HepG2 (cell line): ENCODE data around the gene IQCH. TPM values are rescaled to one million over a fixed set of nuclear protein-coding genes. Genes with fewer than 3 reads are reported as not detected.

Experiments used
- ATAC-seq: fragments of 200-7000 bp; cut with Tn5 transposase; 3 replicates; pipeline ENCODE4 v1.9.1; 2020; ENCODE audit warnings: mild to moderate bottlenecking, moderate library complexity
- BruUV-seq: library from RNA; stranded (reverse); fragments of 400-500 nt; replicated peaks from 2 replicates; lab custom pipeline; 2021; lab: Mats Ljungman, UMichigan
- CTCF ChIA-PET: fragments of 300-600 bp; formaldehyde crosslinking; extraction: SDS; loops from one replicate; lab custom pipeline; 2021; ENCODE audit warnings: low total read pairs, inconsistent platforms, low intra/inter-chr PET ratio; lab: Yijun Ruan, JAX
- POLR2A ChIA-PET: fragments of 350-600 bp; sonication (Branson Sonifier 250); formaldehyde crosslinking; loops from one replicate; lab custom pipeline; 2020; ENCODE audit warnings: antibody characterized with exemption, inconsistent platforms; lab: Yijun Ruan, JAX
- DNase-seq: peaks from one replicate; pipeline ENCODE4 v3.0.0-alpha.2; 2015; ENCODE audit warnings: low spot score
- FAIRE-seq: peaks from 3 replicates; lab custom pipeline; 2011; peaks lifted over from hg19 to GRCh38; lab: Jason Lieb, UNC
- H2AFZ ChIP-seq: one replicate; pipeline ENCODE4 v1.6.1; 2011; ENCODE audit warnings: low read length, inconsistent platforms
- H3K27ac ChIP-seq: fragments of 300-600 bp; 3 replicates; pipeline ENCODE4 v1.8.0; 2011; ENCODE audit warnings: mixed run types, mild to moderate bottlenecking, mixed read lengths, low read length, inconsistent platforms; ENCODE audit not compliant: insufficient read depth; ENCODE audit errors: extremely low read length
- H3K27me3 ChIP-seq, 2 experiments: fragments of 200-600 bp in 1 of 2; 2 replicates in 1 of 2; 3 replicates in 1 of 2; pipeline versions ENCODE4 v1.6.0 to v1.8.0; 2011; ENCODE audit warnings: low read length in 2 of 2, mild to moderate bottlenecking in 2 of 2, moderate library complexity in 2 of 2, inconsistent platforms in 1 of 2; ENCODE audit not compliant: insufficient read depth in 2 of 2, control insufficient read depth in 1 of 2
- H3K36me3 ChIP-seq, 2 experiments: fragments of 200-600 bp in 1 of 2; replicated peaks in 1 of 2; 2 replicates in 1 of 2; 3 replicates in 1 of 2; pipeline versions ENCODE4 v1.5.1 to v1.8.0; 2011; ENCODE audit warnings: low read length in 2 of 2, inconsistent platforms in 1 of 2; ENCODE audit not compliant: insufficient read depth in 2 of 2, control insufficient read depth in 1 of 2
- H3K4me1 ChIP-seq: 2 replicates; pipeline ENCODE4 v1.5.1; 2012; ENCODE audit warnings: low read length, inconsistent platforms; ENCODE audit not compliant: insufficient read depth
- H3K4me2 ChIP-seq: 2 replicates; pipeline ENCODE4 v1.6.0; 2011; ENCODE audit warnings: low read depth, low read length, inconsistent platforms
- H3K4me3 ChIP-seq, 3 experiments: fragments of 200-600 bp in 1 of 3; sonication (generic), shearing (Covaris generic) in 1 of 3; replicated peaks in 1 of 3; 2 replicates each; pipeline ENCODE4 v1.5.1; 2011 to 2016; ENCODE audit warnings: low read length in 3 of 3, inconsistent platforms in 2 of 3, low read depth in 2 of 3, mild to moderate bottlenecking in 2 of 3, control low read depth in 1 of 3, mixed read lengths in 1 of 3; ENCODE audit not compliant: insufficient read depth in 1 of 3
- H3K79me2 ChIP-seq: one replicate; pipeline ENCODE4 v1.6.1; 2011; ENCODE audit warnings: low read length, inconsistent platforms; ENCODE audit not compliant: insufficient read depth
- H3K9ac ChIP-seq: 2 replicates; pipeline ENCODE4 v1.6.0; 2011; ENCODE audit warnings: mild to moderate bottlenecking, low read depth, low read length, inconsistent platforms; ENCODE audit not compliant: insufficient read depth
- H3K9me3 ChIP-seq: 2 replicates; pipeline ENCODE4 v1.5.1; 2012; ENCODE audit warnings: mild to moderate bottlenecking, low read length
- H4K20me1 ChIP-seq: 2 replicates; pipeline ENCODE4 v1.6.0; 2011; ENCODE audit warnings: inconsistent platforms, mild to moderate bottlenecking, low read length, moderate library complexity; ENCODE audit not compliant: insufficient read depth
- AGO2 ChIP-seq: fragments of 200-400 bp; formaldehyde crosslinking; optimal IDR thresholded peaks from 2 replicates; pipeline ENCODE3; 2017; ENCODE audit warnings: mild to moderate bottlenecking, low read depth, low read length, moderate library complexity
- DNMT1 ChIP-seq: sonication (generic); formaldehyde crosslinking; IDR thresholded peaks from 2 replicates; pipeline ENCODE4 v1.5.1; 2020; ENCODE audit warnings: mild to moderate bottlenecking, missing genetic modification reagents
- KMT2B ChIP-seq: IDR thresholded peaks from 2 replicates; pipeline ENCODE4 v1.6.1; 2016; ENCODE audit warnings: missing genetic modification reagents, missing compliant biosample characterization
- PRPF4 ChIP-seq: fragments of 200-400 bp; formaldehyde crosslinking; IDR thresholded peaks from 2 replicates; pipeline ENCODE4 v1.6.1; 2016; ENCODE audit warnings: low read length, low read depth; ENCODE audit not compliant: poor library complexity, severe bottlenecking
- RELA ChIP-seq: sonication (generic); formaldehyde crosslinking; IDR thresholded peaks from 2 replicates; pipeline ENCODE4 v1.4.0; 2020; ENCODE audit warnings: missing genetic modification reagents
- XBP1 ChIP-seq: sonication (generic); formaldehyde crosslinking; IDR thresholded peaks from 2 replicates; pipeline ENCODE4 v1.5.0; 2020; ENCODE audit warnings: missing genetic modification reagents
- ZNF17 ChIP-seq: sonication (generic); formaldehyde crosslinking; IDR thresholded peaks from 2 replicates; pipeline ENCODE4 v1.5.0; 2020; ENCODE audit warnings: mild to moderate bottlenecking, missing genetic modification reagents
- ZNF879 ChIP-seq: sonication (generic); formaldehyde crosslinking; IDR thresholded peaks from 2 replicates; pipeline ENCODE4 v1.8.1; 2023; ENCODE audit warnings: missing genetic modification reagents
- WGBS: methylation state at CpG from one replicate; pipeline ENCODE4 v1.1.6; 2017; ENCODE audit warnings: low lambda C conversion rate; 5-methylcytosine and 5-hydroxymethylcytosine counted together
- in situ Hi-C: cut with HindIII; loops from 2 replicates; pipeline ENCODE4 v1.10.0; 2017; ENCODE audit warnings: low pct_unique_long_range_greater_than_20kb; ENCODE audit not compliant: extremely low pct_ligation_motif_present
- intact Hi-C: fragments of 100-400 bp; cut with micrococcal nuclease; formaldehyde crosslinking; loops from one replicate; pipeline ENCODE4 v1.10.0; 2022; ENCODE audit not compliant: unreplicated experiment
- polyA plus RNA-seq, 8 experiments: library from polyadenylated mRNA; depleted of rRNA in 3 of 8; stranded (reverse) in 7 of 8; unstranded in 1 of 8; fragments of >200 nt; fragmentation: Illumina TruSeq in 4 of 8; extraction: Trizol in 4 of 8; gene quantifications; 2 replicates each; pipeline versions ENCODE4 v1.2.1 to v1.2.3, GENCODE V29; 2011 to 2016; ENCODE audit warnings: low read depth in 4 of 8, missing spikeins in 1 of 8, mixed read lengths in 1 of 8; ENCODE audit not compliant: insufficient read depth in 1 of 8
- total RNA-seq, 5 experiments: library from RNA; depleted of rRNA; stranded (reverse); fragments of >200 nt; fragmentation: Illumina TruSeq; extraction: Trizol; gene quantifications; 2 replicates each; pipeline ENCODE4 v1.2.3, GENCODE V29; 2016; ENCODE audit warnings: low read depth in 1 of 5
- TF ChIP-seq, protein P1 (sequence below): IDR thresholded peaks from 2 replicates; pipeline ENCODE4 v1.6.1; 2016; ENCODE audit warnings: missing compliant biosample characterization, missing genetic modification reagents, borderline replicate concordance
- TF ChIP-seq, protein P2 (sequence below): sonication (generic); formaldehyde crosslinking; IDR thresholded peaks from 2 replicates; pipeline ENCODE4 v1.9.0; 2021; ENCODE audit warnings: missing genetic modification reagents, mild to moderate bottlenecking, borderline replicate concordance

The IQCH gene
- total and polyA plus RNA-seq, 2 of the 13 experiments (the other 11 are each of a cell fraction or from before 2014, with no cell fraction given) = 0.16 to 0.55 TPM

GRCh38 chr15:67548862-67549651, 294.5 kb downstream of the IQCH start:
- H3K4me2 ChIP-seq = no peak overlapping the region
- in situ Hi-C loops = no loop called here
- peaks cover 2 to 12% of the 10 kb centered on the region in 2 experiments; a peak in 4 of 5 replicates for H3K36me3 ChIP-seq
- no peak for ATAC-seq
- no peak overlapping the region for H3K27ac ChIP-seq
- H3K27me3 ChIP-seq = no peaks in the 10 kb centered on the region
- H3K9me3 ChIP-seq = no peaks in the 10 kb centered on the region
- intact Hi-C loops = no loop called here
- H2AFZ ChIP-seq = no peak overlapping the region
- TF ChIP-seq RELA (CRISPR knock-in tag) = no peak
- no peak for TF ChIP-seq ZNF879 (CRISPR knock-in tag)
- no peak for TF ChIP-seq ZNF17 (CRISPR knock-in tag)
- TF ChIP-seq, all 625 proteins: peak for 0
- H3K9ac ChIP-seq = no peak overlapping the region
- POLR2A ChIA-PET = no interaction called here
- no peak for DNase-seq
- peaks cover 17% of the 10 kb centered on the region for H3K4me1 ChIP-seq
- 94% methylated on average over 8 of the region's 8 CpGs for WGBS
- no peaks in the 10 kb centered on the region for H4K20me1 ChIP-seq
- H3K4me3 ChIP-seq = no peak overlapping the region
- CTCF ChIA-PET = no interaction called here
- H3K79me2 ChIP-seq = no peaks in the 10 kb centered on the region
- no peak for FAIRE-seq
- BruUV-seq = no TSS peak

- no peak overlapping the region for H3K27ac ChIP-seq
- no TSS peak for BruUV-seq
- H3K4me2 ChIP-seq = no peak overlapping the region
- ChIA-PET POLR2A (no interaction called here), CTCF (no interaction called here)
- FAIRE-seq (no peak), ATAC-seq (no peak), DNase-seq (no peak)
- 79% methylated on average over 3 of the region's 3 CpGs for WGBS
- no peaks in the 10 kb centered on the region for H3K27me3 ChIP-seq
- no peak overlapping the region for H3K4me3 ChIP-seq
- no peak overlapping the region for H2AFZ ChIP-seq
- in situ Hi-C loops (no loop called here), intact Hi-C loops (no loop called here)
- H3K9ac ChIP-seq = no peak overlapping the region
- no peaks in the 10 kb centered on the region for H3K9me3 ChIP-seq
- H3K79me2 ChIP-seq = no peaks in the 10 kb centered on the region
- H3K36me3 ChIP-seq = peaks cover 2 to 12% of the 10 kb centered on the region in 2 experiments; a peak in 4 of 5 replicates
- peaks cover 10% of the 10 kb centered on the region for H3K4me1 ChIP-seq
- no peaks in the 10 kb centered on the region for H4K20me1 ChIP-seq
- TF ChIP-seq XBP1 (CRISPR knock-in tag) = no peak
- TF ChIP-seq AGO2 = no peak
- TF ChIP-seq DNMT1 = no peak
- no peak for TF ChIP-seq KMT2B (CRISPR knock-in tag)
- TF ChIP-seq, protein P1, sequence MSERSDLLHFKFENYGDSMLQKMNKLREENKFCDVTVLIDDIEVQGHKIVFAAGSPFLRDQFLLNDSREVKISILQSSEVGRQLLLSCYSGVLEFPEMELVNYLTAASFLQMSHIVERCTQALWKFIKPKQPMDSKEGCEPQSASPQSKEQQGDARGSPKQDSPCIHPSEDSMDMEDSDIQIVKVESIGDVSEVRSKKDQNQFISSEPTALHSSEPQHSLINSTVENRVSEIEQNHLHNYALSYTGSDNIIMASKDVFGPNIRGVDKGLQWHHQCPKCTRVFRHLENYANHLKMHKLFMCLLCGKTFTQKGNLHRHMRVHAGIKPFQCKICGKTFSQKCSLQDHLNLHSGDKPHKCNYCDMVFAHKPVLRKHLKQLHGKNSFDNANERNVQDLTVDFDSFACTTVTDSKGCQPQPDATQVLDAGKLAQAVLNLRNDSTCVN (CRISPR knock-in tag) = no peak
- TF ChIP-seq, protein P2, sequence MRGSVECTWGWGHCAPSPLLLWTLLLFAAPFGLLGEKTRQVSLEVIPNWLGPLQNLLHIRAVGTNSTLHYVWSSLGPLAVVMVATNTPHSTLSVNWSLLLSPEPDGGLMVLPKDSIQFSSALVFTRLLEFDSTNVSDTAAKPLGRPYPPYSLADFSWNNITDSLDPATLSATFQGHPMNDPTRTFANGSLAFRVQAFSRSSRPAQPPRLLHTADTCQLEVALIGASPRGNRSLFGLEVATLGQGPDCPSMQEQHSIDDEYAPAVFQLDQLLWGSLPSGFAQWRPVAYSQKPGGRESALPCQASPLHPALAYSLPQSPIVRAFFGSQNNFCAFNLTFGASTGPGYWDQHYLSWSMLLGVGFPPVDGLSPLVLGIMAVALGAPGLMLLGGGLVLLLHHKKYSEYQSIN = no peak
- no peak for TF ChIP-seq PRPF4
Measured at GRCh38 chr15:67549736-67550135, 295.1 kb downstream of the IQCH start.
